Panc1 (cell line): ENCODE data around the gene ROBO3. TPM values are rescaled to one million over a fixed set of nuclear protein-coding genes. Genes with fewer than 3 reads are reported as not detected.

Source experiments
- ATAC-seq: fragments of 200-7000 bp; cut with Tn5 transposase; 2 replicates; pipeline ENCODE4 v1.9.1; 2020; ENCODE audit warnings: mild to moderate bottlenecking, moderate library complexity
- BruUV-seq: library from RNA; stranded (reverse); fragments of 400-500 nt; replicated peaks from 2 replicates; lab custom pipeline; 2021; lab: Mats Ljungman, UMichigan
- CTCF ChIA-PET: fragments of 300-600 bp; sonication (Branson Sonifier 250); formaldehyde crosslinking; loops from one replicate; lab custom pipeline; 2022; ENCODE audit warnings: antibody characterized with exemption; lab: Charles Lee
- POLR2A ChIA-PET: fragments of 300-600 bp; sonication (Branson Sonifier 250); formaldehyde crosslinking; loops from one replicate; lab custom pipeline; 2022; ENCODE audit warnings: antibody characterized with exemption; lab: Charles Lee
- DNase-seq: peaks from one replicate; pipeline ENCODE4 v3.0.0-alpha.2; 2010; ENCODE audit warnings: low read depth, low spot score
- H3K27ac ChIP-seq: 2 replicates; pipeline ENCODE4 v1.5.1; 2011; ENCODE audit warnings: mild to moderate bottlenecking, low read length, inconsistent platforms
- H3K27me3 ChIP-seq: fragments of 200-500 bp; sonication (Bioruptor generic); 2 replicates; pipeline ENCODE4 v1.6.0; 2014; ENCODE audit warnings: low read length, inconsistent platforms; ENCODE audit not compliant: control insufficient read depth, insufficient read depth
- H3K36me3 ChIP-seq: fragments of 200-500 bp; sonication (Bioruptor generic); 2 replicates; pipeline ENCODE4 v1.5.1; 2014; ENCODE audit warnings: inconsistent platforms, mild to moderate bottlenecking, low read length, moderate library complexity; ENCODE audit not compliant: control insufficient read depth, insufficient read depth
- H3K4me1 ChIP-seq: 2 replicates; pipeline ENCODE4 v1.5.1; 2011; ENCODE audit warnings: inconsistent platforms, mild to moderate bottlenecking, low read length, moderate library complexity; ENCODE audit not compliant: control insufficient read depth, insufficient read depth
- H3K4me3 ChIP-seq, 2 experiments: 2 replicates each; pipeline ENCODE4 v1.5.1; 2011 to 2012; ENCODE audit warnings: low read depth in 2 of 2, low read length in 2 of 2, mild to moderate bottlenecking in 2 of 2, inconsistent platforms in 1 of 2, moderate library complexity in 1 of 2
- H3K9me3 ChIP-seq: fragments of 200-500 bp; sonication (Bioruptor generic); 2 replicates; pipeline ENCODE4 v1.5.1; 2014; ENCODE audit warnings: low read depth, mild to moderate bottlenecking, inconsistent platforms, low read length, moderate library complexity; ENCODE audit not compliant: control insufficient read depth, insufficient read depth
- POLR2AphosphoS5 ChIP-seq: IDR thresholded peaks from 2 replicates; pipeline ENCODE4 v1.6.1; 2012; ENCODE audit warnings: mild to moderate bottlenecking, low read depth, low read length, moderate library complexity
- SIN3A ChIP-seq: IDR thresholded peaks from 2 replicates; pipeline ENCODE4 v1.6.1; 2012; ENCODE audit warnings: low read depth, mild to moderate bottlenecking, low read length, moderate library complexity, borderline replicate concordance; ENCODE audit not compliant: insufficient read depth
- TCF7L2 ChIP-seq: IDR thresholded peaks from 2 replicates; pipeline ENCODE4 v1.6.1; 2011; ENCODE audit warnings: mild to moderate bottlenecking, low read depth, low read length, inconsistent platforms
- in situ Hi-C: cut with HindIII; loops from 2 replicates; pipeline ENCODE4 v1.10.0; 2016; ENCODE audit warnings: low sequenced_read_pairs, low pct_unique_long_range_greater_than_20kb
- intact Hi-C: fragments of 100-400 bp; cut with micrococcal nuclease; formaldehyde crosslinking; loops from one replicate; pipeline ENCODE4 v1.10.0; 2022; ENCODE audit not compliant: unreplicated experiment
- total RNA-seq: library from RNA; stranded (reverse); gene quantifications from one replicate; pipeline ENCODE4 v1.2.1, GENCODE V29; 2021; ENCODE audit not compliant: unreplicated experiment
- TF ChIP-seq, protein P1 (sequence below), 2 experiments: IDR thresholded peaks; 2 replicates each; pipeline ENCODE4 v1.6.1; 2011 to 2012; ENCODE audit warnings: low read depth in 2 of 2, control low read depth in 1 of 2, low read length in 1 of 2, mild to moderate bottlenecking in 1 of 2, moderate library complexity in 1 of 2; ENCODE audit not compliant: insufficient read depth in 1 of 2
- TF ChIP-seq, protein P2 (sequence below): fragments of 450-650 bp; IDR thresholded peaks from 2 replicates; pipeline ENCODE4 v1.5.1; 2017; ENCODE audit warnings: mild to moderate bottlenecking

Gene ROBO3
- total RNA-seq, 1 experiment from 2014 or later: 12.0 TPM

DNA sequence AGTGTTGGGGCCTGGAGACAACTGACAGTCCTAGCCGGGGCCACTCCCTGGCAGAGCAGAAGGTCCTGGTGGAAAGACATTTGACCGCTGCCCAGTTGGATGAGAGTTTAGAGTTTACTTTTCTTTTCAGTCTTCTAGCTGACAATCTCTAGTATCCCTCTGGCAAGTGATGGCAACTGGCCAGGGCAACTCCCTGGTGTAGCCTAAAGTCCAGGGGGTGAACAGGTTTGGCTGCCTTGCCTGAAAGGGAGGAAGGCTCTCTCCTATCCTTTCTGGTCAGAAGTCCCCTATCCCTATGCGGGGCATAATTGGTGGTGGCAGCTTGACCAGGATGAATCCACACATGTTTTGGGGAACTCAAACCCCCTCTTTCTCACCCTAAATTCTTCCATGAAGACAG, 48.2 kb upstream of the ROBO3 start:
- Histone ChIP-seq H3K4me1 (no peaks in the 10 kb centered on the region), H3K27me3 (peaks cover 9% of the 10 kb centered on the region), H3K36me3 (no peaks in the 10 kb centered on the region), H3K27ac (no peak overlapping the region), H3K4me3 (no peak overlapping the region), H3K9me3 (no peaks in the 10 kb centered on the region)
- TF ChIP-seq, protein P1, sequence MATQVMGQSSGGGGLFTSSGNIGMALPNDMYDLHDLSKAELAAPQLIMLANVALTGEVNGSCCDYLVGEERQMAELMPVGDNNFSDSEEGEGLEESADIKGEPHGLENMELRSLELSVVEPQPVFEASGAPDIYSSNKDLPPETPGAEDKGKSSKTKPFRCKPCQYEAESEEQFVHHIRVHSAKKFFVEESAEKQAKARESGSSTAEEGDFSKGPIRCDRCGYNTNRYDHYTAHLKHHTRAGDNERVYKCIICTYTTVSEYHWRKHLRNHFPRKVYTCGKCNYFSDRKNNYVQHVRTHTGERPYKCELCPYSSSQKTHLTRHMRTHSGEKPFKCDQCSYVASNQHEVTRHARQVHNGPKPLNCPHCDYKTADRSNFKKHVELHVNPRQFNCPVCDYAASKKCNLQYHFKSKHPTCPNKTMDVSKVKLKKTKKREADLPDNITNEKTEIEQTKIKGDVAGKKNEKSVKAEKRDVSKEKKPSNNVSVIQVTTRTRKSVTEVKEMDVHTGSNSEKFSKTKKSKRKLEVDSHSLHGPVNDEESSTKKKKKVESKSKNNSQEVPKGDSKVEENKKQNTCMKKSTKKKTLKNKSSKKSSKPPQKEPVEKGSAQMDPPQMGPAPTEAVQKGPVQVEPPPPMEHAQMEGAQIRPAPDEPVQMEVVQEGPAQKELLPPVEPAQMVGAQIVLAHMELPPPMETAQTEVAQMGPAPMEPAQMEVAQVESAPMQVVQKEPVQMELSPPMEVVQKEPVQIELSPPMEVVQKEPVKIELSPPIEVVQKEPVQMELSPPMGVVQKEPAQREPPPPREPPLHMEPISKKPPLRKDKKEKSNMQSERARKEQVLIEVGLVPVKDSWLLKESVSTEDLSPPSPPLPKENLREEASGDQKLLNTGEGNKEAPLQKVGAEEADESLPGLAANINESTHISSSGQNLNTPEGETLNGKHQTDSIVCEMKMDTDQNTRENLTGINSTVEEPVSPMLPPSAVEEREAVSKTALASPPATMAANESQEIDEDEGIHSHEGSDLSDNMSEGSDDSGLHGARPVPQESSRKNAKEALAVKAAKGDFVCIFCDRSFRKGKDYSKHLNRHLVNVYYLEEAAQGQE (IDR thresholded peaks at IDR 0.05; ENCODE audit: insufficient read depth in 1 of 2, low read depth in 2 of 2, low read length in 1 of 2): no peak
- TF ChIP-seq, protein P2, sequence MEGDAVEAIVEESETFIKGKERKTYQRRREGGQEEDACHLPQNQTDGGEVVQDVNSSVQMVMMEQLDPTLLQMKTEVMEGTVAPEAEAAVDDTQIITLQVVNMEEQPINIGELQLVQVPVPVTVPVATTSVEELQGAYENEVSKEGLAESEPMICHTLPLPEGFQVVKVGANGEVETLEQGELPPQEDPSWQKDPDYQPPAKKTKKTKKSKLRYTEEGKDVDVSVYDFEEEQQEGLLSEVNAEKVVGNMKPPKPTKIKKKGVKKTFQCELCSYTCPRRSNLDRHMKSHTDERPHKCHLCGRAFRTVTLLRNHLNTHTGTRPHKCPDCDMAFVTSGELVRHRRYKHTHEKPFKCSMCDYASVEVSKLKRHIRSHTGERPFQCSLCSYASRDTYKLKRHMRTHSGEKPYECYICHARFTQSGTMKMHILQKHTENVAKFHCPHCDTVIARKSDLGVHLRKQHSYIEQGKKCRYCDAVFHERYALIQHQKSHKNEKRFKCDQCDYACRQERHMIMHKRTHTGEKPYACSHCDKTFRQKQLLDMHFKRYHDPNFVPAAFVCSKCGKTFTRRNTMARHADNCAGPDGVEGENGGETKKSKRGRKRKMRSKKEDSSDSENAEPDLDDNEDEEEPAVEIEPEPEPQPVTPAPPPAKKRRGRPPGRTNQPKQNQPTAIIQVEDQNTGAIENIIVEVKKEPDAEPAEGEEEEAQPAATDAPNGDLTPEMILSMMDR: no peak
- TF ChIP-seq TCF7L2 (no peak), SIN3A (no peak), POLR2AphosphoS5 (no peak)
- intact Hi-C loops (no loop called here), in situ Hi-C loops (no loop called here)
- BruUV-seq: no TSS peak
- DNase-seq: no peak
- CTCF ChIA-PET: no interaction called here
- ATAC-seq: peak; percentile 42; the same call in 1 of the 2 replicates
- POLR2A ChIA-PET: no interaction called here

DNA sequence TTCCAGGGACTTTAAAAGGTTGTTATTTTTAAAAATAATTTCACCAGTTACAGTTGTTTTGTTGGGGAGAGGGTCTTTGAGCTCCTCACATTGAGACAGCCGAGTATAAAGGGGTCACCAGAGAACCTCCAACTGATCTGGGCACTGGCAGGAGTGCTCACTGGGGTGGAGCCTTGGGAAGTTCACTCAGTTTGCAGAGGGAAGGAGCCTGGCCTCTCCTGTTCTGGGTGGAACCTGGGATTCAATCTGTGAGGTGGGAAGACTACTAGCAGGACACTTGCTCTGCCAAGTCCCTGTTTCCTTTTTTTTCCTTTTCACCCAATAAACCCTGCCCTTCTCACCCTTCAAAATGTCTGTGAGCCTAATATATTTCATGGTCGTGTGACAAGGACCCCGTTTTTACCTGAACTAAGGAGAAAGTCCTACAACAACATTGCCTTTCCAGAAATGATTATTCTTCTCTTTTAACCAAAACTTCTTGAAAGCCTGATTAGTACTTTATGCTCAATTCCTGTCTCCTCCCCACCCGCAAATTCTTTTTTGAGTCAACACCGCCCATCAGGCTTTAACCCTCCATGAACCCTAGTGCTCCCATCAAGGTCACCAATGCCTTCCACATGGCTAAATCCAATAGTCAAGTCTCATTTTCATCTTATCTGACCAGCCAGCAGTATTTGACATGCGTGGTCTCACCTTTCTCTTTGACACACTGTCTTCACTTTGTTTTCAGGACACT, 43.1 kb upstream of the ROBO3 start:
- in situ Hi-C loops: no loop called here
- ChIA-PET POLR2A (no interaction called here), CTCF (no interaction called here)
- no peak overlapping the region for H3K27ac ChIP-seq
- H3K9me3 ChIP-seq: no peaks in the 10 kb centered on the region
- DNase-seq (no peak), ATAC-seq (no peak)
- TF ChIP-seq POLR2AphosphoS5: no peak
- no peak for TF ChIP-seq TCF7L2
- TF ChIP-seq SIN3A: no peak
- TF ChIP-seq, protein P2: no peak
- TF ChIP-seq, protein P1 (IDR thresholded peaks at IDR 0.05; ENCODE audit: insufficient read depth in 1 of 2, low read depth in 2 of 2, low read length in 1 of 2): no peak
- intact Hi-C loops: no loop called here
- no peak overlapping the region for H3K4me3 ChIP-seq
- no peaks in the 10 kb centered on the region for H3K36me3 ChIP-seq
- H3K4me1 ChIP-seq: no peaks in the 10 kb centered on the region
- no TSS peak for BruUV-seq
- peaks cover 7% of the 10 kb centered on the region for H3K27me3 ChIP-seq
